MM.1S (cell line): Measurements from ENCODE around the gene FAM131A.

Experiments used
- DNase-seq: peaks from one replicate; pipeline ENCODE4 v3.0.0-alpha.2; 2015
- H2AFZ ChIP-seq: fragments of 300-600 bp; sonication (generic); 2 replicates; pipeline ENCODE4 v1.6.0; 2016; ENCODE audit warnings: antibody characterized with exemption, low read length
- H3F3A ChIP-seq: fragments of 300-600 bp; sonication (generic); 2 replicates; pipeline ENCODE4 v1.6.1; 2016; ENCODE audit warnings: mild to moderate bottlenecking, antibody characterized with exemption, low read length, moderate library complexity, mixed read lengths; ENCODE audit not compliant: insufficient read depth
- H3K27ac ChIP-seq: fragments of 300-600 bp; sonication (generic); 2 replicates; pipeline ENCODE4 v1.5.1; 2016; ENCODE audit warnings: mild to moderate bottlenecking, low read length
- H3K27me3 ChIP-seq: fragments of 300-600 bp; sonication (generic); replicated peaks from 2 replicates; pipeline ENCODE4 v1.6.0; 2016; ENCODE audit warnings: low read length; ENCODE audit not compliant: insufficient read depth
- H3K36me3 ChIP-seq: fragments of 300-600 bp; sonication (generic); replicated peaks from 2 replicates; pipeline ENCODE4 v1.6.1; 2016; ENCODE audit warnings: mild to moderate bottlenecking, low read length, mixed read lengths; ENCODE audit not compliant: insufficient read depth
- H3K4me1 ChIP-seq: fragments of 300-600 bp; sonication (generic); 2 replicates; pipeline ENCODE4 v1.6.1; 2016; ENCODE audit warnings: low read length, mixed read lengths
- H3K4me2 ChIP-seq: fragments of 300-600 bp; sonication (generic); 2 replicates; pipeline ENCODE4 v1.6.0; 2016; ENCODE audit warnings: low read depth, low read length
- H3K4me3 ChIP-seq: fragments of 300-600 bp; sonication (generic); 2 replicates; pipeline ENCODE4 v1.5.1; 2016; ENCODE audit warnings: low read length, mixed read lengths
- H3K79me2 ChIP-seq: fragments of 300-600 bp; sonication (generic); 2 replicates; pipeline ENCODE4 v1.6.1; 2016; ENCODE audit warnings: mixed run types, low read length, mixed read lengths
- H3K9ac ChIP-seq: fragments of 300-600 bp; sonication (generic); 2 replicates; pipeline ENCODE4 v1.6.1; 2016; ENCODE audit warnings: low read length, mixed read lengths
- H3K9me2 ChIP-seq: fragments of 300-600 bp; sonication (generic); replicated peaks from 2 replicates; pipeline ENCODE4 v1.6.1; 2016; ENCODE audit warnings: mild to moderate bottlenecking, low read length, mixed read lengths; ENCODE audit not compliant: insufficient read depth
- H3K9me3 ChIP-seq: fragments of 300-600 bp; sonication (generic); replicated peaks from 2 replicates; pipeline ENCODE4 v1.6.1; 2016; ENCODE audit warnings: mild to moderate bottlenecking, low read length, mixed read lengths; ENCODE audit not compliant: insufficient read depth
- H4K20me1 ChIP-seq: fragments of 300-600 bp; sonication (generic); 2 replicates; pipeline ENCODE4 v1.6.1; 2016; ENCODE audit warnings: mild to moderate bottlenecking, low read length, moderate library complexity, mixed read lengths; ENCODE audit not compliant: insufficient read depth
- CTCF ChIP-seq: fragments of 300-600 bp; sonication (generic); IDR thresholded peaks from 2 replicates; pipeline ENCODE4 v1.5.1; 2016; ENCODE audit warnings: antibody characterized with exemption, low read length, mixed read lengths
- EZH2 ChIP-seq: fragments of 300-600 bp; sonication (generic); optimal IDR thresholded peaks from 2 replicates; pipeline ENCODE3; 2017; ENCODE audit warnings: low read depth, mild to moderate bottlenecking, antibody characterized with exemption, low read length, mixed read lengths
- EZH2phosphoT487 ChIP-seq: fragments of 300-600 bp; sonication (generic); IDR thresholded peaks from 2 replicates; pipeline ENCODE4 v1.6.1; 2018; ENCODE audit warnings: antibody characterized with exemption, low read length

FAM131A gene

GRCh38 chr3:184321666-184322065 lies 15.7 kb upstream of the FAM131A start:
- Histone ChIP-seq H3K4me2 (no peak overlapping the region), H3K27me3 (no peaks in the 10 kb centered on the region), H3K36me3 (peaks cover 71% of the 10 kb centered on the region), H4K20me1 (peaks cover 46% of the 10 kb centered on the region), H3F3A (no peaks in the 10 kb centered on the region), H2AFZ (no peak overlapping the region), H3K27ac (no peak overlapping the region), H3K9me3 (no peaks in the 10 kb centered on the region), H3K4me3 (no peak overlapping the region), H3K9ac (no peak overlapping the region), H3K4me1 (no peaks in the 10 kb centered on the region), H3K79me2 (peaks cover 99% of the 10 kb centered on the region), H3K9me2 (no peaks in the 10 kb centered on the region)
- TF ChIP-seq CTCF (no peak), EZH2phosphoT487 (no peak), EZH2 (no peak)
- DNase-seq = no peak

- H3K27me3 ChIP-seq = no peaks in the 10 kb centered on the region
- H3K4me3 ChIP-seq = no peak overlapping the region
- peaks cover 99% of the 10 kb centered on the region for H3K79me2 ChIP-seq
- H4K20me1 ChIP-seq = peaks cover 34% of the 10 kb centered on the region
- no peaks in the 10 kb centered on the region for H3K9me2 ChIP-seq
- no peaks in the 10 kb centered on the region for H3F3A ChIP-seq
- DNase-seq = no peak
- TF ChIP-seq EZH2phosphoT487 (no peak), CTCF (no peak), EZH2 (no peak)
- no peak overlapping the region for H3K27ac ChIP-seq
- H3K4me2 ChIP-seq = no peak overlapping the region
- no peaks in the 10 kb centered on the region for H3K4me1 ChIP-seq
- H2AFZ ChIP-seq = no peak overlapping the region
- H3K36me3 ChIP-seq = peaks cover 83% of the 10 kb centered on the region
- H3K9ac ChIP-seq = no peak overlapping the region
- no peaks in the 10 kb centered on the region for H3K9me3 ChIP-seq
Observed at GRCh38 chr3:184322731-184323487, 14.5 kb upstream of the FAM131A start.

- Histone ChIP-seq H3K27ac (no peak overlapping the region), H2AFZ (no peak overlapping the region), H4K20me1 (peaks cover 30% of the 10 kb centered on the region), H3K9me2 (no peaks in the 10 kb centered on the region), H3K9ac (no peak overlapping the region), H3K79me2 (peaks cover 97% of the 10 kb centered on the region), H3K36me3 (peaks cover 88% of the 10 kb centered on the region), H3K27me3 (no peaks in the 10 kb centered on the region), H3F3A (peaks cover 2% of the 10 kb centered on the region; the same call in 1 of the 2 replicates), H3K4me1 (no peaks in the 10 kb centered on the region), H3K4me2 (no peak overlapping the region), H3K9me3 (no peaks in the 10 kb centered on the region), H3K4me3 (no peak overlapping the region)
- no peak for DNase-seq
- TF ChIP-seq EZH2 (no peak), EZH2phosphoT487 (no peak), CTCF (no peak)
Observed at GRCh38 chr3:184323696-184324095, 13.7 kb upstream of the FAM131A start.
